ENCODE data around the gene TMSB15C. TPM values are rescaled to one million over a fixed set of nuclear protein-coding genes. Genes with fewer than 3 reads are reported as not detected.

The TMSB15C gene
- total and polyA plus RNA-seq, 2 experiments from 2014 or later: 0.39 to 4.1 TPM

GRCh38 chrX:104105330-104106262, 29.6 kb upstream of the TMSB15C start:
- no peak overlapping the region for H2AFZ ChIP-seq

GRCh38 chrX:104104676-104105075, 28.6 kb upstream of the TMSB15C start:
- Histone ChIP-seq H3K79me2 (ENCODE audit: insufficient read depth) (no peaks in the 10 kb centered on the region), H2AFZ (no peak overlapping the region), H3K27ac (no peak overlapping the region), H3K4me3 (no peak overlapping the region), H4K20me1 (ENCODE audit: insufficient read depth) (no peaks in the 10 kb centered on the region), H3K4me2 (ENCODE audit: unreplicated experiment) (no peak overlapping the region), H3K9ac (no peak overlapping the region), H3K36me3 (ENCODE audit: low read depth) (no peaks in the 10 kb centered on the region), H3K9me2 (ENCODE audit: insufficient read depth) (no peaks in the 10 kb centered on the region), H3K27me3 (replicated peaks; ENCODE audit: insufficient read depth) (no peaks in the 10 kb centered on the region), H3F3A (ENCODE audit: insufficient read depth) (no peaks in the 10 kb centered on the region), H3K9me3 (ENCODE audit: low read depth) (no peaks in the 10 kb centered on the region), H3K4me1 (ENCODE audit: insufficient read depth) (no peaks in the 10 kb centered on the region)
- TF ChIP-seq EZH2 (IDR thresholded peaks at IDR 0.05; ENCODE audit: insufficient read depth, poor library complexity, severe bottlenecking) (no peak), EZH2phosphoT487 (IDR thresholded peaks at IDR 0.05; ENCODE audit: insufficient read depth, low read depth) (no peak)
- DNase-seq: no peak
- WGBS, 2 experiments (ENCODE audit: low coverage in 1 of 2, low lambda C conversion rate in 2 of 2, missing lambda C conversion rate in 2 of 2): 72 to 80% methylated on average over 6 to 10 of the region's 10 CpGs
- in situ Hi-C loops (cut with MboI): loop anchor here (25.0 kb wide), 1 partner anchor 267 kb away; the partner anchor contains the start of gene RAB9B

More at GRCh38 chrX:104105330-104106262, 29.6 kb upstream of the TMSB15C start:
- no peaks in the 10 kb centered on the region for H3K4me1 ChIP-seq (ENCODE audit: insufficient read depth)
- no peaks in the 10 kb centered on the region for H4K20me1 ChIP-seq (ENCODE audit: insufficient read depth)
- no peaks in the 10 kb centered on the region for H3K36me3 ChIP-seq (ENCODE audit: low read depth)
- H3K9me3 ChIP-seq (ENCODE audit: low read depth): no peaks in the 10 kb centered on the region
- H3K4me2 ChIP-seq (ENCODE audit: unreplicated experiment): no peak overlapping the region
- no peak overlapping the region for H3K9ac ChIP-seq
- no peak overlapping the region for H3K4me3 ChIP-seq
- TF ChIP-seq EZH2 (IDR thresholded peaks at IDR 0.05; ENCODE audit: insufficient read depth, poor library complexity, severe bottlenecking): no peak
- no peak for TF ChIP-seq EZH2phosphoT487 (IDR thresholded peaks at IDR 0.05; ENCODE audit: insufficient read depth, low read depth)
- 36 to 40% methylated on average over 10 to 11 of the region's 11 CpGs for WGBS, 2 experiments (ENCODE audit: low coverage in 1 of 2, low lambda C conversion rate in 2 of 2, missing lambda C conversion rate in 2 of 2)
- H3K27ac ChIP-seq: no peak overlapping the region
- in situ Hi-C loops (cut with MboI): loop anchor here (25.0 kb wide), 1 partner anchor 268 kb away; the partner anchor contains the start of gene RAB9B
- no peaks in the 10 kb centered on the region for H3K79me2 ChIP-seq (ENCODE audit: insufficient read depth)
- no peaks in the 10 kb centered on the region for H3F3A ChIP-seq (ENCODE audit: insufficient read depth)
- H3K27me3 ChIP-seq (replicated peaks; ENCODE audit: insufficient read depth): no peaks in the 10 kb centered on the region
- H3K9me2 ChIP-seq (ENCODE audit: insufficient read depth): no peaks in the 10 kb centered on the region
- DNase-seq: no peak

GRCh38 chrX:104098919-104099318, 22.9 kb upstream of the TMSB15C start:
- no peaks in the 10 kb centered on the region for H3F3A ChIP-seq (ENCODE audit: insufficient read depth)
- H3K79me2 ChIP-seq (ENCODE audit: insufficient read depth): no peaks in the 10 kb centered on the region
- no peaks in the 10 kb centered on the region for H3K27me3 ChIP-seq (replicated peaks; ENCODE audit: insufficient read depth)
- no peak overlapping the region for H3K4me3 ChIP-seq
- no peaks in the 10 kb centered on the region for H3K9me2 ChIP-seq (ENCODE audit: insufficient read depth)
- H3K9ac ChIP-seq: no peak overlapping the region
- no peak for DNase-seq
- TF ChIP-seq EZH2phosphoT487 (IDR thresholded peaks at IDR 0.05; ENCODE audit: insufficient read depth, low read depth) (no peak), EZH2 (IDR thresholded peaks at IDR 0.05; ENCODE audit: insufficient read depth, poor library complexity, severe bottlenecking) (no peak)
- H3K4me1 ChIP-seq (ENCODE audit: insufficient read depth): no peaks in the 10 kb centered on the region
- in situ Hi-C loops (cut with MboI): no loop called here
- H3K4me2 ChIP-seq (ENCODE audit: unreplicated experiment): no peak overlapping the region
- no peaks in the 10 kb centered on the region for H3K9me3 ChIP-seq (ENCODE audit: low read depth)
- H3K36me3 ChIP-seq (ENCODE audit: low read depth): no peaks in the 10 kb centered on the region
- no peak overlapping the region for H2AFZ ChIP-seq
- no peaks in the 10 kb centered on the region for H4K20me1 ChIP-seq (ENCODE audit: insufficient read depth)
- no peak overlapping the region for H3K27ac ChIP-seq

GRCh38 chrX:104098151-104098808, 22.2 kb upstream of the TMSB15C start:
- Histone ChIP-seq H3K27ac (no peak overlapping the region), H4K20me1 (ENCODE audit: insufficient read depth) (no peaks in the 10 kb centered on the region), H3K9me3 (ENCODE audit: low read depth) (no peaks in the 10 kb centered on the region), H3K9ac (no peak overlapping the region), H3K4me2 (ENCODE audit: unreplicated experiment) (no peak overlapping the region), H3K9me2 (ENCODE audit: insufficient read depth) (no peaks in the 10 kb centered on the region), H3K27me3 (replicated peaks; ENCODE audit: insufficient read depth) (no peaks in the 10 kb centered on the region), H3K4me3 (no peak overlapping the region), H3K36me3 (ENCODE audit: low read depth) (no peaks in the 10 kb centered on the region), H3K4me1 (ENCODE audit: insufficient read depth) (no peaks in the 10 kb centered on the region), H2AFZ (no peak overlapping the region), H3K79me2 (ENCODE audit: insufficient read depth) (no peaks in the 10 kb centered on the region), H3F3A (ENCODE audit: insufficient read depth) (no peaks in the 10 kb centered on the region)
- DNase-seq: peak; percentile 62
- WGBS, 2 experiments (ENCODE audit: low coverage in 1 of 2, low lambda C conversion rate in 2 of 2, missing lambda C conversion rate in 2 of 2): 4 to 5% methylated on average over 4 of the region's 4 CpGs
- in situ Hi-C loops (cut with MboI): no loop called here
- TF ChIP-seq EZH2 (IDR thresholded peaks at IDR 0.05; ENCODE audit: insufficient read depth, poor library complexity, severe bottlenecking) (no peak), EZH2phosphoT487 (IDR thresholded peaks at IDR 0.05; ENCODE audit: insufficient read depth, low read depth) (no peak)
